Panc1 (cell line): ENCODE data around the gene CELF1.

Source experiments
- CTCF ChIP-seq: fragments of 450-650 bp; IDR thresholded peaks from 2 replicates; pipeline ENCODE4 v1.5.1; 2017; ENCODE audit warnings: mild to moderate bottlenecking
- POLR2AphosphoS5 ChIP-seq: IDR thresholded peaks from 2 replicates; pipeline ENCODE4 v1.6.1; 2012; ENCODE audit warnings: mild to moderate bottlenecking, low read depth, low read length, moderate library complexity
- REST ChIP-seq, 2 experiments: IDR thresholded peaks; 2 replicates each; pipeline ENCODE4 v1.6.1; 2011 to 2012; ENCODE audit warnings: low read depth in 2 of 2, control low read depth in 1 of 2, low read length in 1 of 2, mild to moderate bottlenecking in 1 of 2, moderate library complexity in 1 of 2; ENCODE audit not compliant: insufficient read depth in 1 of 2
- TCF7L2 ChIP-seq: IDR thresholded peaks from 2 replicates; pipeline ENCODE4 v1.6.1; 2011; ENCODE audit warnings: mild to moderate bottlenecking, low read depth, low read length, inconsistent platforms

DNA sequence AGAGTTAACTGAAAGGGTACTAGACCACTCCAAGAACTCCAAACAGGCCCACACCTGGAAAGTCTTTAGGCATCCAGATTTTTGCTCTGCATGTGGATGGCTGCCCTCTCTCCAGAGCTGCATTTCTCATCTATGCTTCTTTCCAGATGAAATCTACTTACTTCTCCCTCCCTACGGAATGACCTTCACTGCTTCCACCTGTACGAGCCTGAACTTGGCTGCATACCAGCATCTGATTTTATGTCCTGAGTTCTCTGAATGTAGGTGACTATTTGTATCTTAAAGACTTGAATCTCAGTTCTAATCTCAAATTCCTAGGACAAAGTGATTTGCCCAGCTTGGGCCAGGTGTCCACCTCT, 13.3 kb downstream of the CELF1 start:
- TF ChIP-seq CTCF (no peak), TCF7L2 (no peak), REST (IDR thresholded peaks at IDR 0.05; ENCODE audit: insufficient read depth in 1 of 2, low read depth in 2 of 2, low read length in 1 of 2) (no peak), POLR2AphosphoS5 (no peak)
